Transverse colon (tissue), 4 donors: ENCODE measurements around the gene CTF1. TPM values are rescaled to one million over a fixed set of nuclear protein-coding genes. Genes with fewer than 3 reads are reported as not detected.
A peak's percentile ranks its signal among the peaks of the same experiment; 100 is the strongest.

Experiments
- DNase-seq: peaks from one replicate; pipeline ENCODE4 v3.0.0-alpha.2; 2019
- H3K27ac ChIP-seq, 4 donors: fragments of 200-600 bp; sonication (generic); 2 replicates each; pipeline ENCODE4 v1.5.1; 2016 to 2018; ENCODE audit warnings: inconsistent platforms in 4 of 4
- H3K27me3 ChIP-seq: fragments of 200-600 bp; sonication (generic); 2 replicates; pipeline ENCODE4 v1.5.1; 2017; ENCODE audit warnings: inconsistent platforms
- H3K36me3 ChIP-seq, 4 donors: fragments of 200-600 bp; sonication (generic); 2 replicates each; pipeline ENCODE4 v1.5.1; 2017 to 2019; ENCODE audit warnings: inconsistent platforms in 4 of 4
- H3K4me1 ChIP-seq, 4 donors: fragments of 200-600 bp; sonication (generic); 2 replicates each; pipeline ENCODE4 v1.5.1; 2017 to 2020; ENCODE audit warnings: inconsistent platforms in 4 of 4
- H3K4me3 ChIP-seq, 4 donors: fragments of 200-600 bp; sonication (generic); 1 replicate in 1 of 4; 2 replicates in 3 of 4; pipeline versions ENCODE4 v1.5.1 to v1.6.1; 2017 to 2019; ENCODE audit warnings: inconsistent platforms in 4 of 4
- H3K9me3 ChIP-seq, 2 donors: fragments of 200-600 bp; sonication (generic); 2 replicates each; pipeline ENCODE4 v1.5.1; 2017 to 2019; ENCODE audit warnings: inconsistent platforms in 2 of 2
- CTCF ChIP-seq, 5 experiments: fragments of 200-600 bp in 3 of 5; fragments of 450-650 bp in 2 of 5; sonication (generic) in 3 of 5; IDR thresholded peaks; 1 replicate in 2 of 5; 2 replicates in 3 of 5; pipeline ENCODE4 v1.5.1; 2016 to 2017; ENCODE audit warnings: antibody characterized with exemption in 5 of 5, inconsistent platforms in 3 of 5, mild to moderate bottlenecking in 2 of 5, moderate library complexity in 1 of 5
- EP300 ChIP-seq: sonication (generic); formaldehyde crosslinking; IDR thresholded peaks from one replicate; pipeline ENCODE4 v1.6.1; 2017; ENCODE audit warnings: antibody characterized with exemption, low read depth
- POLR2A ChIP-seq: fragments of 450-650 bp; IDR thresholded peaks from one replicate; pipeline ENCODE4 v1.6.1; 2016; ENCODE audit warnings: antibody characterized with exemption, mild to moderate bottlenecking, moderate library complexity
- POLR2AphosphoS5 ChIP-seq, 3 donors: sonication (generic); formaldehyde crosslinking; IDR thresholded peaks; one replicate each; pipeline ENCODE4 v1.6.1; 2016; ENCODE audit warnings: antibody characterized with exemption in 3 of 3
- WGBS, 2 donors: methylation state at CpG; one replicate each; pipeline ENCODE4 v1.1.5; 2018; ENCODE audit warnings: low coverage in 1 of 2; 5-methylcytosine and 5-hydroxymethylcytosine counted together
- in situ Hi-C, 4 donors: fragments of 200-750 bp; cut with MboI; loops; one replicate each; pipeline versions ENCODE4 v1.15.0 to v1.15.1; 2017; ENCODE audit warnings: low sequenced_read_pairs in 3 of 4, low pct_ligation_motif_present in 1 of 4, low pct_unique_long_range_greater_than_20kb in 1 of 4
- intact Hi-C: fragments of 100-400 bp; cut with DNase I; formaldehyde crosslinking; loops from one replicate; pipeline ENCODE4 v1.15.1; 2023; ENCODE audit warnings: low total_unique reads
- total RNA-seq, 4 donors: library from RNA; depleted of rRNA; stranded (reverse); fragments of >200 nt; gene quantifications; one replicate each; pipeline ENCODE4 v1.1.0, GENCODE V29; 2016

Gene CTF1
- total RNA-seq, 4 donors from 2014 or later = 0.82 to 0.95 TPM; not detected in 2

- WGBS, 2 donors = 83 to 96% methylated on average over 3 to 6 of the region's 6 CpGs
- H3K36me3 ChIP-seq = no peaks in the 10 kb centered on the region
- DNase-seq = no peak
- in situ Hi-C loops (loop anchor here in 2 of 4 donors (10.0 kb wide), 1 partner anchor 68 kb away; no protein-coding TSS in a partner anchor), intact Hi-C loops (no loop called here)
- no peaks in the 10 kb centered on the region for H3K4me1 ChIP-seq
- no peak overlapping the region for H3K4me3 ChIP-seq
- H3K27ac ChIP-seq = no peak overlapping the region
- no peaks in the 10 kb centered on the region for H3K27me3 ChIP-seq
- no peaks in the 10 kb centered on the region for H3K9me3 ChIP-seq
- no peak for TF ChIP-seq CTCF (IDR thresholded peaks at IDR 0.05)
- TF ChIP-seq POLR2AphosphoS5 (IDR thresholded peaks at IDR 0.05) = no peak
- no peak for TF ChIP-seq EP300
- TF ChIP-seq POLR2A = no peak
Measured at GRCh38 chr16:30912794-30913412, 16.5 kb downstream of the CTF1 start.

- no peak overlapping the region for H3K4me3 ChIP-seq
- H3K4me1 ChIP-seq = no peaks in the 10 kb centered on the region
- 94% methylated on average over 3 of the region's 3 CpGs; no CpG with 5 or more reads in 1 of the 2 donors for WGBS, 2 donors
- H3K27me3 ChIP-seq = no peaks in the 10 kb centered on the region
- H3K36me3 ChIP-seq = no peaks in the 10 kb centered on the region
- H3K27ac ChIP-seq = no peak overlapping the region
- no peak for DNase-seq
- TF ChIP-seq POLR2AphosphoS5 (IDR thresholded peaks at IDR 0.05) (no peak), EP300 (no peak), CTCF (IDR thresholded peaks at IDR 0.05) (no peak), POLR2A (no peak)
- no peaks in the 10 kb centered on the region for H3K9me3 ChIP-seq
- in situ Hi-C loops = loop anchor here in 3 of 4 donors (5.0 to 10.0 kb wide), 2 partner anchors 68 to 70 kb away; no protein-coding TSS in a partner anchor
- intact Hi-C loops = loop anchor here (5.0 kb wide), 1 partner anchor 68 kb away; no protein-coding TSS in a partner anchor
Measured at GRCh38 chr16:30914830-30915229, 18.4 kb downstream of the CTF1 start.

GRCh38 chr16:30918614-30919013, 22.2 kb downstream of the CTF1 start:
- DNase-seq = no peak
- no peaks in the 10 kb centered on the region for H3K27me3 ChIP-seq
- no peak overlapping the region for H3K27ac ChIP-seq
- intact Hi-C loops = loop anchor here (5.0 kb wide), 1 partner anchor 71 kb away; no protein-coding TSS in a partner anchor
- H3K4me3 ChIP-seq = no peak overlapping the region
- WGBS, 2 donors = 65 to 67% methylated on average over 1 of the region's 1 CpG
- no peaks in the 10 kb centered on the region for H3K36me3 ChIP-seq
- no peaks in the 10 kb centered on the region for H3K9me3 ChIP-seq
- H3K4me1 ChIP-seq = peaks cover 3 to 8% (median 6%) of the 10 kb centered on the region in 4 donors
- TF ChIP-seq EP300 = no peak
- no peak for TF ChIP-seq CTCF (IDR thresholded peaks at IDR 0.05)
- TF ChIP-seq POLR2A = no peak
- no peak for TF ChIP-seq POLR2AphosphoS5 (IDR thresholded peaks at IDR 0.05)
- in situ Hi-C loops = loop anchor here in 3 of 4 donors (5.0 to 10.0 kb wide), 2 partner anchors 71 to 74 kb away; no protein-coding TSS in a partner anchor

GRCh38 chr16:30920891-30921290, 24.5 kb downstream of the CTF1 start:
- H3K27ac ChIP-seq = peak overlapping the region in 3 of 4 donors; percentile 82 to 93 (median 87)

More at GRCh38 chr16:30920891-30921290, 24.5 kb downstream of the CTF1 start:
- H3K27me3 ChIP-seq = no peaks in the 10 kb centered on the region
- peaks cover 9 to 29% (median 17%) of the 10 kb centered on the region in 4 donors for H3K4me1 ChIP-seq
- H3K36me3 ChIP-seq = no peaks in the 10 kb centered on the region
- intact Hi-C loops = no loop called here
- WGBS, 2 donors = 67 to 85% methylated on average over 1 to 2 of the region's 2 CpGs
- in situ Hi-C loops = no loop called here
- H3K4me3 ChIP-seq = no peak overlapping the region
- peak; percentile 13 for DNase-seq
- TF ChIP-seq EP300 (no peak), CTCF (IDR thresholded peaks at IDR 0.05) (no peak), POLR2A (no peak), POLR2AphosphoS5 (IDR thresholded peaks at IDR 0.05) (no peak)
- no peaks in the 10 kb centered on the region for H3K9me3 ChIP-seq
